Peyer's patch (tissue), 4 donors: ENCODE data around the gene EFNA5.

ENCODE experiments used
- POLR2A ChIP-seq, 2 donors: fragments of 450-650 bp; IDR thresholded peaks; one replicate each; pipeline ENCODE4 v1.5.1; 2017; ENCODE audit warnings: antibody characterized with exemption in 2 of 2, mild to moderate bottlenecking in 2 of 2, moderate library complexity in 2 of 2
- TF ChIP-seq, protein P1 (sequence below), 6 experiments: fragments of 450-650 bp in 4 of 6; fragments of 200-600 bp in 2 of 6; sonication (generic) in 1 of 6; IDR thresholded peaks; one replicate each; pipeline ENCODE4 v1.5.1; 2017 to 2019; ENCODE audit warnings: antibody characterized with exemption in 6 of 6, mild to moderate bottlenecking in 3 of 6, moderate library complexity in 1 of 6

DNA sequence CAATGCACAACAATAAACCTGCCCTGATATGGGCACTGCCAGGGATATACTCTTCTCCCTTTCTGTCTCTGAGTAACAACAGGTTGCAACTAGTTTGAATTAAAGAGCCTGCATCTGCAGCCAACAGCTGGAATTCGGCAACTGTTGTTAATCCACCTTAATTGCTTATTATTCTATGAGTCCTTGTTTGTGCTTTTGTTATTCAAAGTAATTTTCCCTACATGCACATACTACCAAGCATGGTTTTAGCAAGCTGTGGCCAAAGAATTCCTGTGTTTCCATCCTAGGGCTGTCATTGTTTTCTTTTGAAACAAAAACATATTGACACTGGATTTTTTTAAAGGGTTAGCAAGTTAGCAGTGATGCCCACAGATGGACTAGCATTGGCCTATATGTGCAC, 171.5 kb downstream of the EFNA5 start:
- no peak for TF ChIP-seq POLR2A (IDR thresholded peaks at IDR 0.05)
- TF ChIP-seq, protein P1, sequence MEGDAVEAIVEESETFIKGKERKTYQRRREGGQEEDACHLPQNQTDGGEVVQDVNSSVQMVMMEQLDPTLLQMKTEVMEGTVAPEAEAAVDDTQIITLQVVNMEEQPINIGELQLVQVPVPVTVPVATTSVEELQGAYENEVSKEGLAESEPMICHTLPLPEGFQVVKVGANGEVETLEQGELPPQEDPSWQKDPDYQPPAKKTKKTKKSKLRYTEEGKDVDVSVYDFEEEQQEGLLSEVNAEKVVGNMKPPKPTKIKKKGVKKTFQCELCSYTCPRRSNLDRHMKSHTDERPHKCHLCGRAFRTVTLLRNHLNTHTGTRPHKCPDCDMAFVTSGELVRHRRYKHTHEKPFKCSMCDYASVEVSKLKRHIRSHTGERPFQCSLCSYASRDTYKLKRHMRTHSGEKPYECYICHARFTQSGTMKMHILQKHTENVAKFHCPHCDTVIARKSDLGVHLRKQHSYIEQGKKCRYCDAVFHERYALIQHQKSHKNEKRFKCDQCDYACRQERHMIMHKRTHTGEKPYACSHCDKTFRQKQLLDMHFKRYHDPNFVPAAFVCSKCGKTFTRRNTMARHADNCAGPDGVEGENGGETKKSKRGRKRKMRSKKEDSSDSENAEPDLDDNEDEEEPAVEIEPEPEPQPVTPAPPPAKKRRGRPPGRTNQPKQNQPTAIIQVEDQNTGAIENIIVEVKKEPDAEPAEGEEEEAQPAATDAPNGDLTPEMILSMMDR (IDR thresholded peaks at IDR 0.05): no peak
